GM15510 (cell line): Measurements from ENCODE around the gene SMIM24.

ENCODE experiments used
- POLR2A ChIP-seq: IDR thresholded peaks from 3 replicates; pipeline ENCODE4 v1.6.1; 2011; ENCODE audit warnings: borderline replicate concordance; ENCODE audit not compliant: insufficient read length; ENCODE audit errors: extremely low read depth

The SMIM24 gene

DNA sequence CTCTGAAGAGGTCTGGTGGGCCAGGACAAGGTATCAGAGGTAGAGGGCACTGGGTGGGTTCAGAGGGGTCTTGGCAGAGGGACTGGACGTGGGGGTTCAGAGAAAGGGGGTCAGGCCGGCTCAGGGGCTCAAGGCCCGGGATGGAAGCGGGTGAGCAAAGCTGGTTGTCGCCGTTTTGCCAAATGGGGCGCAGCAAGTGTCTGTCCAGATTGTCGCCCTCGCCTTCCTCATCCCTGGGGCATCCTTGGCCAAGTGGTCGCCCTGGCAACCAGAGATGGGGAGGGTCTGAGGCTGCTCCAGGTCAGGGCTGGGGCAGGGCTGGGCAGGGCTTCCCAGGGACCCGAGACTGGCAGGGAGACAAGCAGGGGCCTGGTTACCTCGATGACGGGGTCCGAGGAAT is 13.3 kb upstream of the SMIM24 start:
- no peak for TF ChIP-seq POLR2A

- TF ChIP-seq POLR2A, result no peak
Measured at GRCh38 chr19:3492919-3493318, 12.6 kb upstream of the SMIM24 start.

- TF ChIP-seq POLR2A, result no peak
Measured at GRCh38 chr19:3492131-3492839, 12.0 kb upstream of the SMIM24 start.

DNA sequence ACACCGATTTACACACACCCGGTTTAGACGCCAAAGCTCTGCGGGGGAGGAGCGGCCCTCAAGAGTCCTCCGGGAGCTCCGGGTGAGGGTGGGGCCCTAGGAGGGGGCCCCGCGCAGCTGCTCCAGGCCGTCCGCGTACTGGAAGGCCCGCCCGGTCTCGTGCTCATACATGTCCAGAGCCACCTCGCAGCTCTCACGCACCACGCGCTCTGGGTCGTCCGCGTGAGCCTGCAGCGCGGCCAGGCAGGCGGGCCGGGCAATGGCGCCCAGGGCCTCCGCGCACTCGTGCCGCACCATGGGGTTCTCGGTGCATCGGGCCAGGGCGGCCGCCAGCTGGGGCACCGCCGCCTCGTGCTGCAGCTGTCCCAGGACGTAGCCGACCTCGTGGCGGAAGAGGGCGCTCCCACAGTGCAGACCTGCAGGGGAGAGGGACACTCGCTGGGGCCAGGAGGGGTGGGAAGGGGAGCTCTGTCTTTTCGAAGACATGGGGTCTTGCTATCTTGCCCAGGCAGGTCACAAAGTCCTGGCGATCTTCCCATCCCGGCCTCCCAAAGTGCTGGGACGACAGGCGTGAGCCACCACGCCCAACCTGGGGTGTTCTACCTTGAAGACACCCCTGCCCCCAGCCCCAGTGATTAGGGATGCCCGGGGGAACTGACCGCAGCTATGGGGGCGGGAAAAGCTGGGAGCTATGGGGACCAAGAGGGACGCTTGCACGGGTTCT is 11.2 kb upstream of the SMIM24 start:
- no peak for TF ChIP-seq POLR2A

DNA sequence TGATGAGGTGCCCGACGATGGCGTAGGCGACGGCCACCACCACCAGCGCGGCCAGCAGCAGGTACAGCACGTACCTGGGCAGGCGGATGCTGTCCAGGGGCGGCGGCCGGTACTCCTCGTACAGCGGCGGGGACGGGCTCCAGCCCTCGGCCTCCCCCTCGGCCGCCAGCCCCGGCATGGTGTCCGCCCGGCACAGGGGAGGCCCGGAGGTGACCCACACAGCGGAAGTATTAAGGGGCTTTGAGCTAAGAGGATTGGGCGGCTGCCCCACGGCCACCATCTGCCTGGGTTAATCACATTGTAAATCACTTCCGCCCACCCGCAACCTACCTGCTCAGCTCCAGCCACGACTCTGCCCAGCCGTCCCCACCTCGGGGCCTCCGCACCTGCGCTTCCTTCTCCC is 2.9 kb upstream of the SMIM24 start, which contains the start of gene SMIM44:
Gene SMIM44, minus strand, starts transcription at position 216 of the 403 bp plus-strand sequence. Its CDS starts 38 bp downstream, at position 178.
- no peak for TF ChIP-seq POLR2A

GRCh38 chr19:3482507-3483225 is 2.3 kb upstream of the SMIM24 start:
- TF ChIP-seq POLR2A, result no peak

- no peak for TF ChIP-seq POLR2A
Measured at GRCh38 chr19:3481241-3482090, 1.1 kb upstream of the SMIM24 start.

- no peak for TF ChIP-seq POLR2A
Measured at GRCh38 chr19:3479834-3480215, 500 bp downstream of the SMIM24 start.

DNA sequence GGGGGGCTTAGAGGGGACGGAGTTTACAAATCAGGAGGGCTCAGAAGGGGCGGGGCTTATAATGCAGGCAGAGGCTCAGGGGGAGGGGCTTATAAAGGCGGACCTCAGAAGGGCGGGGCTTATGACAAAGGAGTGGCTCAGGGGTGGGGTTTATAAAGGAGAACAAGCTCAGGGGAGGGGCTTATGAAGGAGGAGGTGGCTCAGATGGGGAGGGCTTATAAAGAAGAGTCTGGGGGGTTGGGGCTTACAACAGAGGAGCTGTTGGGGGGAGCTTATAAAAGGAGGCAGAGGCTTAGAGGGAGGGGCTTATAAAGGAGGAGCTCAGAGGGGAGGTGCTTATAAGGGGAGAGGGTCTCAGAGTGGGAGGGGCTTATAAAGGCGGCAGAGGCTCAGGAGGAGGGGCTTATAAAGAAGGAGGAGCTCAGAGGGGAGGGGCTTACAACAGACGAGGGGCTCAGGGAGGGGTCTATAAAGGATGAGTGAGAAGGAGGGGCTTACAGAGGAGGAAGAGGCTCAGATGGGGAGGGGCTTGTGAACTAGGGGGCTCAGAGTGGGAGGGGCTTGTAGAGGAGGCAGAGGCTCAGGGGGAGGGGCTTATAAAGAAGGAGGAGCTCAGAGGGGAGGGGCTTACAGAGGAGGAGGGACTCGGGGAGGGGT is 1.0 kb downstream of the SMIM24 start:
- no peak for TF ChIP-seq POLR2A

GRCh38 chr19:3478409-3479176 is 1.7 kb downstream of the SMIM24 start:
- TF ChIP-seq POLR2A, result no peak

DNA sequence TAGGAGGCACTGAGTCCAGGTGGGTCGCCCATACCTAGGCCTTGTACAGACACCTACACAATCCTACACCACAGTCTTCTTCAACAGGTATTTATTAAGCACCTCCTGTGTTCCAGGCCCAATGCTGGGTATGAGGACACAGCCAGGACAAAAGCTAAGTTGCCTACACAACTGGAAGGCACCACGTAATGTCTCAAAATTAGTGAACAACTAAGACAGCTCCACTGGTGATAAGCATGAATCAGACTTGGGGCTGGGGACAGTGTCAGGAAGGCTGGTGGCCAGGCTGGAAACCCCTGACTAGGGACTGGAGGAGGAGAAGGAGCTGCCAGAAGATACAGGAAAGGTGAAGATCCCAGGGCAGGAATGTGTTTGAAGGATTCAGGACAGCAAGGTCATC is 2.4 kb downstream of the SMIM24 start:
- TF ChIP-seq POLR2A, result no peak

DNA sequence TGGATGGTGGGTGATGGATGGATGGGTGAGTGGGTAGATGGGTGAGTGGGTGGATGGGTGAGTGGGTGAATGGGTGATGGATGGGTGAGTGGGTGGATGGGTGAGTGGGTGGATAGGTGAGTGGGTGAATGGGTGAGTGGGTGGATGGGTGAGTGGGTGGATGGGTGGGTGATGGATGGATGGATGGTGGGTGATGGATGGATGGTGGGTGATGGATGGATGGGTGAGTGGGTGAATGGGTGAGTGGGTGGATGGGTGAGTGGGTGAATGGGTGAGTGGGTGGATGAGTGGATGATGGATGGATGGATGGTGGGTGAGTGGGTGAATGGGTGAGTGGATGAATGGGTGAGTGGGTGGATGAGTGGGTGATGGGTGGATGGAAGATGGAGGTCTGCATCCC is 2.8 kb downstream of the SMIM24 start:
- TF ChIP-seq POLR2A, result no peak

- no peak for TF ChIP-seq POLR2A
Measured at GRCh38 chr19:3476830-3477229, 3.5 kb downstream of the SMIM24 start.
